HG02798 (cell line): ENCODE results near the gene GALNT13.
"Not testable (repeated sequence)": the region's sequence is repeated elsewhere in the genome, so short reads cannot be mapped to it uniquely, and the experiment has no call there.

ENCODE experiments used
- ATAC-seq: cut with Tn5 transposase; IDR thresholded peaks from one replicate; pipeline ENCODE4 v1.9.1; 2021; ENCODE audit warnings: mild to moderate bottlenecking; ENCODE audit not compliant: unreplicated experiment, poor library complexity

Gene GALNT13

GRCh38 chr2:154455166-154455565 is 583.4 kb downstream of the GALNT13 start:
- ATAC-seq = no peak

DNA sequence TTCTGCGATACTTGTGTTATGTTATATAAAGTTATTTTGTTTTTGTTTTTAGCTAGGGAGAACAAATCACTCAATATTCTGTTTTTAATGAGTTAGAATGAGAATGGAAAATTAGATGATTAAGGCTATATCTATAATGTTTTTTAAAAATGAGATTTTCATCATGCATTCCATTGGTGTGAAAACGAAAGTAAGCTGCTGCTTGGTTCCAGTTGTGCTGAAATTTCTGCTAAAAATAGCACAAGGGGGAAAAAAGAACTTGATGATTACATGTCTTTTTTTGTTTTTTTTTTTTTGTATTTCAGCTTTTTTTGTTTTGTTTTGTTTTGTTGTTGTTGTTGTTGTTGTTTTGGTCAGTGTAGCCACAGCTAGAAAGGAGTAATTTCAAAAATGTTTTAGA is 584.1 kb downstream of the GALNT13 start:
- ATAC-seq = no peak

DNA sequence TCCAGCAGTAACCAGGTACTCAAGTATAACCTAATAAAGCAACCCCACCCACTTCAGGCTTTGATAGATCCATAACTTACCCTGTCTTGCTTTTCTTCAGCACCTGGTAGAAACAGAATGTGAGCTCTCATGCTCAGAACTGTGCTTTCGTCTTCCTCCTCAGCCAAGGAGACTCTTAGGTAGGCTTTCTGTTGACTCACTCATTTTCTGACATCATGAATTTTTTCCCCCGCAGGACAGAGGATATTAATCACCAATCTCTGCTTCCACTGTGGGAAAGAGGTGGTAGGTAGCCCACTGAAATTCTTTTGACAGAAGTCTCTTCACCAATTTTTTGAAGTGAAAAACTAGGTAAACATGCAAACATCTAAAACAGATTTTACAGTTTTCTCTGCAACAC is 585.6 kb downstream of the GALNT13 start:
- ATAC-seq = no peak

DNA sequence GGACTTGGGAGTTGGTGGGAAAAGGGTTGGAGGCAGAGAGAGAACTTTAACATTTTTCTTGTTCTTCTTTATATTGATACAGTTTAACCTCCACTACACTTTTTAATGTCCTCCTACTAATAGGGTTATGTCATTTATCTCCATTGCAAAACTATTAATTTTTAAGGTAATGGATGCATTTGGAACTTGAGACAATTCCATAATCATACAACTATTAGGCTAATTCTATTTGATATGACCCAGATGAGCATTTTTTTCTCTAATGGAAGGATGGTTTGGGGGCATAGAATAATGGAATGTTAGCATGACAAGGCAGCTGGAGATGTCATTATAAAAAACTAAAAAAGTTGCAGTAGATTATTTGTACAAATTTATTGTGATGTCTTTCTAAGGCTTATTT is 587.6 kb downstream of the GALNT13 start:
- no peak for ATAC-seq

DNA sequence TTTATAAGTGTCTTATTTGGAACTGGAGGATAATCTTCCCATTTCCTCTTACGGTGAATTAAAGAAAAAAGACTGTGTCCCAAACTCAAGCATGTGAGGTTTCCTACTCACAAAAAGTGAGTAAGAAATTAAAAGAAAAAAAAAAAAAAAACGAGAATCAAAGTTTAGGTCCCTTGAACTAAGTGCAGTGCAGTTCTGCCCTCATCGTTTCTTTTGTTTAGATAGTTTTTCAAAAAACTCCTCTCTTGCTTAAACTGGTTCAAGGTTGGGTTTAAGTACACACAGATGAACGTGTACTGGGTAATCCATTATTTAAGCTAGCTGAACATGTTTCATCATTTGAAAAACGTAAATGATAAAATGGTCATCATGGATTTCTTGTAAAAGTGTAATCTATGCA is 590.9 kb downstream of the GALNT13 start:
- no peak for ATAC-seq

DNA sequence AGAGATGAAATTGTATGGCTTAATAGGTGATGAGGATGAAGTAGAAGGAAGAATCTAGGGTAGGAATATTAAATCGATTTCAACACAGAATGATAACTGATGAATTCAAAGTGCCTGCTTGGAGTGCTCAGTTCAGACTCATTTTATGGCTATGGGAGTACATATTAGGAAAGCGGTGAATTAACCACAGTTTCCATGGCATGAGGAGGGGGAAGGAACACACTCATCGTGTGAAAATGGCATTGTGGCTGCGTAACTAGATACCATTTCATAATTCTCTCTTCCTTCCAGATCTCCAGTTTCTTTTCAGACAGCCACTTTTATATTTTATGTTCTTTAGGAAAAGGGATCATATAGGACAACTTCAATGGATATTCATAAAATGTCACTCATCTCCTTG is 594.5 kb downstream of the GALNT13 start:
- ATAC-seq = no peak

GRCh38 chr2:154470376-154470775 is 598.7 kb downstream of the GALNT13 start:
- no peak for ATAC-seq

- not testable (repeated sequence) for ATAC-seq
Measured at GRCh38 chr2:154471492-154471891, 599.8 kb downstream of the GALNT13 start.

DNA sequence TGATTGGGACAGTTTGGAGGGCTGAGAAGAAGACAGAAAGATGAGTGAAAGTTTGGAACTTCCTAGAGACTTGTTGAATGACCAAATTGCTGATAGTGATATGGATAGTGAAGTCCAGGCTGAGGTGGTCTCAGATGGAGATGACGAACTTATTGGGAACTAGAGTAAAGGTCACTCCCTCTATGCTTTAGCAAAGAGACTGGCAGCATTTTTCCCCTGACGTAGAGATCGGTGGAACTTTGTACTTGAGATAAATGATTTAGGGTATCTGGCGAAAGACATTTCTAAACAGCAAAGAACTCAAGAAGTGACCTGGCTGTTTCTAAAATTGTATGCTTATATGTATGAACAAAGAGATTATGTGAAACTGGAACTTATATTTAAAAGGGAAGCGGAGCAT is 605.6 kb downstream of the GALNT13 start:
- no peak for ATAC-seq

GRCh38 chr2:154480521-154480920 is 608.8 kb downstream of the GALNT13 start:
- ATAC-seq = no peak

DNA sequence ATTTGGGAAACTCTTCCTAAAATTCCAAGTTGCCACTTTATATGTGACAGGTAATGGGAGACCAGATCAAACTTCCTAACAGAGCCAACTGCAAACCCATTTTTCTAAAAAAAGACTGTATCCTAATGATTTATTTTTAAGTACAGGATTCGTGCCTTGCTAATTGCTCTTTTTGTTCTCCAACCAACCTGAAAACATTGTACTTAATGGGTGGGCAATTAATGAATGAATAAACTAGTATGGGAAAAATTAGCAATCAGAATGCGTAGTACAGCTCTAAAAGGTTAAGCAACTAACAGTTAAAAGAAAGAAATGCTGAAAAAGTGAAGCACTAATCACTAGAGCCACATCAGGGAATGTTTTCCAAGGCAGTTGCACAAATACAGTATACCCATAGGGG is 609.6 kb downstream of the GALNT13 start:
- no peak for ATAC-seq

DNA sequence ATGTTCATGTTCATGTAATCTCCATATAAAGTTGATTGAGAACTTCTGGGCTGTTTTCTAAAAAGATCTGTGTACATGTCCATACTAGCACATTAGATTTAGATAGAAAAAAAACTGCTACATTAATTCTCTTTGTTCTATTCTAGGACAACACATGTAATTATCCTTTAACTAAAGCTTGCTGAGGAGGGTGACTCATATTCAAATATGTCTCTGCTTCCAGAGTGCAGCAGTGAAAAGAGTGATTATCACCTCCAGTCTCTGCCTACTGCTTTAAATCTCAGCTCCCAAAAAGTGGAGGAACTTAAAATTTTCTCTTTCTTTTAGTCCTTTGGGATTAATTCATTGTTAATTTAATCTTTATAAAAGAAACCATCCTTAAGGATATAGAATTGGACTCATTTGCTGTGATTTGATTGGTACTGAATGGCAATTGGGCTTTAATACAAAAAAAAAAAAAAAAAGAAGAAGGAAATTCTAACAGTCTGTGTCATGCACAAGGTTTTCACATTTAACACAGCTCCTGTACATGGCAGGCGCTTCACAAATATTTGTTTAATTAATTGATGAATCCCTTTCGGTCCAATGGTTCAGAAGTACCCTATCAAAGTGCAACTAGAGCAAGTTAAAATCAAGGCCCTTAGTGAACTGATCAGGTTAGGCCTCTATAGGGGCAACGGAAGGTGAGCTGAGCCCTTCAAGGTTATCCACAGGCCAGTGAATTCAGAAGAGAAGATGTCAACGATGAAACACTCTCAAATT is 612.8 kb downstream of the GALNT13 start:
- ATAC-seq = peak; percentile 53

DNA sequence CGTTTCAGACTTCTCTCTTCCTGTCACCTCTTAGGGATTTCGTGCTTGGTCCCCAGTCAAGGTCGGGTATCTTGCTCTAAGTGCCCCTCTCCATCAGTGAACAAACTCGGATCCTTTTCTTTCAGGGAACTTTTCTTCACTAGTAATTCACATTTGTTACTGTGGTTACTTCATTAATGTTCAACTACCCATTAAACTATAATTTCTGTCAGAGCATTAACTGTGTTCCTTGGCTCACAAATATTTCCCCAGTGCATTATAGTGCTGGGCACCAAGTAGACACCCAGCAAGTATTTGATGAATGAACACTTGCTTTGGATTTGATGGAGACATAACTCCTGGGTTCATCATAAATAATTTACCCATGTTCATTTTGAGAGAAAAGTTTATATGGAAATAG is 617.1 kb downstream of the GALNT13 start:
- ATAC-seq = no peak

DNA sequence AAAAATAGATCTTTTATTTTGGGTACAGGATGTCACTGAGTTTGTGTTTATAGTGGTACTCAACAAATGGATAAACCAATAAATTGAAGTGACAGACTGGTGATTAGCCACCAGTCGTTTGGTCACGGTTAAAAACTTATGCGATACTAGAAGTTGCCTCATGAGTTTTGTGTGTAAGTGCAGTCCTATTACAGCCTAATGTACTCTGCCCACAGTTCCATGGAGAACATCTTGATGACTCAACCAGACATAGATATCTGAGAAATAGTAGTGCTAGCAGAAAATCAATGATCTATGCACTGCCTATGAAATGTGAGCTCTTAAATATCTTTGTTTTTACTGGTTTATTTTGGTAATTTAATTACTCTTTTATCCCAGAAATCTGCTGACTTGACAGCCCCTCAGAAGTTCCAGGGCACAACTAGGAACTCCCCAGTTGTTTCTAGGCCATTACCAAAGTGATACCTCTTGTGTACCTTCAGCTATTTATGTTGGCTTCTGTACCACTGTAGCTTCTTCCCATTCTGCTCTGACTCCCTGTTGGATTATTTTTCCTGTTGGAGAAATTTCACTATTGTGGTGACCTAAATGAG is 617.6 kb downstream of the GALNT13 start:
- ATAC-seq = no peak

DNA sequence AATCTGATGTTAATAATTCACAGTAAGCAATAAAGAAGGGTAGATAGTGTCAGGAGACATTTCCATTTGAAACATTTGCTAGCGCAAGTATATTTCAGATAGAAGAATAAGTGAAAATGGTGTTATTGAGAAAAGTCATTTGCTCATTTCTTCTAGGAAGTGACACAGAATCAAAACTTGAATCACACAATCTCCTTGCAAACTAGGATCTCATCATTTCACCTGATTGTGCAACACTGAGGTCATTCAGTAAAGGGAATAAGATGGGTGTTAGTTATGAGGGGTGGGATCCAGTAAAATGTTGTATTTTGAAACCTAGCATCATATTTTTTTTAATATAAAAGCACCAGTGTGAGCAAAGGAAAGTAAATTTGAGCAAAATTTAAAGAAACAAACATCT is 618.8 kb downstream of the GALNT13 start:
- no peak for ATAC-seq

GRCh38 chr2:154495455-154495868 is 623.7 kb downstream of the GALNT13 start:
- ATAC-seq = peak; percentile 81

DNA sequence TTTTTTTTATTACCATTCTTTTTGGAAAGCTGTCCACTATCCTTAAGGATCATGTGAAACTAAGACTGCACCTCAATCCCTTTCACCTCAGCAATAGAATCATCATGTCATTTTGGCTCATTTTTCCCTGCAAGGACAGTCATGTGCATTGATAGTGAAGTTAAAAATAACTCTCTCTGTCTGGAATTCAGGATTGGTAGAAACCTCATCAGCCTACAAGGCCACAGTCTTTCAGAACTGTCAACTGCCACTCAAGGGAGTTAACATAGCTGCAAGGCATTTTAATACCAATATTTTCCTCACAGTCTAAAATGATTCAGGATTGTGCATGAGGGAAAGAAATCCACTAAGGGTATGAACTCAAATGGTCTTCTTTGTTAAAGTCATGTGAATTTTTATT is 625.3 kb downstream of the GALNT13 start:
- no peak for ATAC-seq
